HepG2 (cell line): ENCODE data around the gene HNRNPL. TPM values are rescaled to one million over a fixed set of nuclear protein-coding genes. Genes with fewer than 3 reads are reported as not detected.

Source experiments
- ATF5 ChIP-seq: sonication (generic); formaldehyde crosslinking; IDR thresholded peaks from 2 replicates; pipeline ENCODE4 v1.4.0; 2020; ENCODE audit warnings: mild to moderate bottlenecking, low read depth, missing genetic modification reagents
- BRD4 ChIP-seq: sonication (generic); formaldehyde crosslinking; IDR thresholded peaks from 2 replicates; pipeline ENCODE4 v1.4.0; 2020; ENCODE audit warnings: missing genetic modification reagents
- CHD2 ChIP-seq: IDR thresholded peaks from 2 replicates; pipeline ENCODE4 v1.6.1; 2011; ENCODE audit warnings: low read depth, low read length, improper control_type of control experiment
- FOXO4 ChIP-seq: sonication (generic); formaldehyde crosslinking; conservative IDR thresholded peaks from 2 replicates; pipeline ENCODE4 v1.8.1; 2023; ENCODE audit warnings: missing genetic modification reagents
- HNRNPH1 ChIP-seq: fragments of 200-400 bp; formaldehyde crosslinking; optimal IDR thresholded peaks from 2 replicates; pipeline ENCODE3; 2017; ENCODE audit warnings: mild to moderate bottlenecking, low read depth, low read length
- LCORL ChIP-seq, 2 experiments: fragments of 450-650 bp in 1 of 2; sonication (generic) in 1 of 2; formaldehyde crosslinking in 1 of 2; IDR thresholded peaks; 2 replicates each; pipeline versions ENCODE4 v1.5.0 to v1.6.1; 2017 to 2020; ENCODE audit warnings: antibody characterized with exemption in 1 of 2, missing genetic modification reagents in 1 of 2
- MTA1 ChIP-seq: sonication (generic); formaldehyde crosslinking; IDR thresholded peaks from 2 replicates; pipeline ENCODE4 v1.4.0; 2020; ENCODE audit warnings: missing genetic modification reagents, mild to moderate bottlenecking, borderline replicate concordance
- NCOA2 ChIP-seq: sonication (generic); formaldehyde crosslinking; IDR thresholded peaks from 2 replicates; pipeline ENCODE4 v1.8.0; 2022; ENCODE audit warnings: inconsistent platforms
- POGK ChIP-seq: sonication (generic); formaldehyde crosslinking; conservative IDR thresholded peaks from 2 replicates; pipeline ENCODE4 v1.8.0; 2022; ENCODE audit warnings: mild to moderate bottlenecking, moderate library complexity, missing genetic modification reagents
- TAF15 ChIP-seq: fragments of 200-400 bp; formaldehyde crosslinking; IDR thresholded peaks from one replicate; pipeline ENCODE4 v1.6.1; 2018; ENCODE audit warnings: mild to moderate bottlenecking, low read depth, low read length; ENCODE audit not compliant: poor library complexity, severe bottlenecking
- ZNF609 ChIP-seq: sonication (generic); formaldehyde crosslinking; IDR thresholded peaks from 2 replicates; pipeline ENCODE4 v1.4.0; 2020; ENCODE audit warnings: mild to moderate bottlenecking, missing genetic modification reagents, borderline replicate concordance
- ZNF614 ChIP-seq: IDR thresholded peaks from 2 replicates; pipeline ENCODE4 v1.6.1; 2018; ENCODE audit warnings: missing biosample characterization, missing genetic modification reagents, inconsistent platforms, borderline replicate concordance
- ZNF772 ChIP-seq: sonication (generic); formaldehyde crosslinking; IDR thresholded peaks from 2 replicates; pipeline ENCODE4 v1.5.0; 2020; ENCODE audit warnings: mild to moderate bottlenecking, missing genetic modification reagents
- polyA plus RNA-seq, 8 experiments: library from polyadenylated mRNA; depleted of rRNA in 3 of 8; stranded (reverse) in 7 of 8; unstranded in 1 of 8; fragments of >200 nt; fragmentation: Illumina TruSeq in 4 of 8; extraction: Trizol in 4 of 8; gene quantifications; 2 replicates each; pipeline versions ENCODE4 v1.2.1 to v1.2.3, GENCODE V29; 2011 to 2016; ENCODE audit warnings: low read depth in 4 of 8, missing spikeins in 1 of 8, mixed read lengths in 1 of 8; ENCODE audit not compliant: insufficient read depth in 1 of 8
- total RNA-seq, 5 experiments: library from RNA; depleted of rRNA; stranded (reverse); fragments of >200 nt; fragmentation: Illumina TruSeq; extraction: Trizol; gene quantifications; 2 replicates each; pipeline ENCODE4 v1.2.3, GENCODE V29; 2016; ENCODE audit warnings: low read depth in 1 of 5
- TF ChIP-seq, protein P1 (sequence below): sonication (generic); formaldehyde crosslinking; IDR thresholded peaks from 2 replicates; pipeline ENCODE4 v1.4.0; 2020; ENCODE audit warnings: mild to moderate bottlenecking, missing genetic modification reagents
- TF ChIP-seq, protein P2 (sequence below): IDR thresholded peaks from 2 replicates; pipeline ENCODE4 v1.6.1; 2016

The HNRNPL gene
- total and polyA plus RNA-seq, 2 of the 13 experiments (the other 11 are each of a cell fraction or from before 2014, with no cell fraction given), result 156 to 278 TPM

DNA sequence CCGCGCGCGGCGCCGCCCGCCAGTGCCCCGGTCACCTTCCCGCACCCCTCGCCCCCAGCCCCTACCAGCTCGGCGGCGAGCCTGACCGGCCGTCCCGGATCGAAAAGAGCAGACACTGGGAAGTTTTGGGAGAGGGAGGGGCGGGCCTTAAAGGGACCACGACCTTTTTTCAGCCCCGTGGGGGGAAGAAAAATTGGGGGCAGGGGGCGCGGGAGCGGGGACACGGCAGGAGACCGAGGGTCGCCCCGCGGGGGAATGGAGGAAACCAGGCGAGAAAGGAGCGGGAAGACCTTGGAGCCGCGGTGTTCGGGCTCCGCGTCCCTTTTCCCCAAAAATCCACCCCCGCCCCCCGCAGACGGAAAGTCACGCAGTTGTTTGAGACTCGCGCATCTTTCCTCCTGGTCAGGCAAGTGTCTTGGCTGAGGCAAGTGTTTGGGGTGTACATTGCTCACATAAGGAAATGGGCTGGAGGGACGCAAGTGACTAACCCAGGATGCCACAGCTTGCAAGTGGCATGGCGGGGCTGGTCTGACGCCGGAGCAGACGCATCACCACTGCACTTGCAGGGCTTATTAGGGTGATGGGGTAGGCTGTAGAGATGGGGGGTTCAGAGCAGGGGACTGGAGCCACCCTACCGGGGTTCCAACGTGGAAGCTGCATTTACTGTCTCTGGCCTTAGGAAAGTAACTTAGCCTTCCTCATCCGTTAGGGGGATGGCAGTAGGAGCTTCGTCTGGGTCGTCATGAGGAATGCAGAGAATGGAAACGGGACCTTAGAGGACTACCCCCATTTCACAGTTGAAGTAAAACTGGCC is 2.7 kb upstream of the HNRNPL start (continued):
- TF ChIP-seq ZNF609 (CRISPR knock-in tag) (no peak), HNRNPH1 (no peak), BRD4 (CRISPR knock-in tag) (peak; percentile 31; the same call in 1 of the 2 replicates), POGK (CRISPR knock-in tag) (no peak; the same call in 1 of the 2 replicates), ZNF614 (CRISPR knock-in tag) (no peak), TAF15 (no peak), FOXO4 (CRISPR knock-in tag) (no peak), CHD2 (no peak), MTA1 (no peak), LCORL (IDR thresholded peaks at IDR 0.05) (no peak), LCORL (CRISPR knock-in tag; IDR thresholded peaks at IDR 0.05) (peak; percentile 58; the same call in 1 of the 2 replicates), ATF5 (CRISPR knock-in tag) (no peak), NCOA2 (CRISPR knock-in tag) (no peak), ZNF772 (CRISPR knock-in tag) (no peak)
- TF ChIP-seq, protein P1, sequence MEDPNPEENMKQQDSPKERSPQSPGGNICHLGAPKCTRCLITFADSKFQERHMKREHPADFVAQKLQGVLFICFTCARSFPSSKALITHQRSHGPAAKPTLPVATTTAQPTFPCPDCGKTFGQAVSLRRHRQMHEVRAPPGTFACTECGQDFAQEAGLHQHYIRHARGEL (CRISPR knock-in tag), result no peak
- TF ChIP-seq, protein P2, sequence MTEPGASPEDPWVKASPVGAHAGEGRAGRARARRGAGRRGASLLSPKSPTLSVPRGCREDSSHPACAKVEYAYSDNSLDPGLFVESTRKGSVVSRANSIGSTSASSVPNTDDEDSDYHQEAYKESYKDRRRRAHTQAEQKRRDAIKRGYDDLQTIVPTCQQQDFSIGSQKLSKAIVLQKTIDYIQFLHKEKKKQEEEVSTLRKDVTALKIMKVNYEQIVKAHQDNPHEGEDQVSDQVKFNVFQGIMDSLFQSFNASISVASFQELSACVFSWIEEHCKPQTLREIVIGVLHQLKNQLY (CRISPR knock-in tag), result no peak
